COR-L47 (cell line): ENCODE results near the gene EEFSEC.

ENCODE experiments used
- DNase-seq: peaks from one replicate; lab custom pipeline; 2025; lab: John Stamatoyannopoulos, UW

EEFSEC gene

DNA sequence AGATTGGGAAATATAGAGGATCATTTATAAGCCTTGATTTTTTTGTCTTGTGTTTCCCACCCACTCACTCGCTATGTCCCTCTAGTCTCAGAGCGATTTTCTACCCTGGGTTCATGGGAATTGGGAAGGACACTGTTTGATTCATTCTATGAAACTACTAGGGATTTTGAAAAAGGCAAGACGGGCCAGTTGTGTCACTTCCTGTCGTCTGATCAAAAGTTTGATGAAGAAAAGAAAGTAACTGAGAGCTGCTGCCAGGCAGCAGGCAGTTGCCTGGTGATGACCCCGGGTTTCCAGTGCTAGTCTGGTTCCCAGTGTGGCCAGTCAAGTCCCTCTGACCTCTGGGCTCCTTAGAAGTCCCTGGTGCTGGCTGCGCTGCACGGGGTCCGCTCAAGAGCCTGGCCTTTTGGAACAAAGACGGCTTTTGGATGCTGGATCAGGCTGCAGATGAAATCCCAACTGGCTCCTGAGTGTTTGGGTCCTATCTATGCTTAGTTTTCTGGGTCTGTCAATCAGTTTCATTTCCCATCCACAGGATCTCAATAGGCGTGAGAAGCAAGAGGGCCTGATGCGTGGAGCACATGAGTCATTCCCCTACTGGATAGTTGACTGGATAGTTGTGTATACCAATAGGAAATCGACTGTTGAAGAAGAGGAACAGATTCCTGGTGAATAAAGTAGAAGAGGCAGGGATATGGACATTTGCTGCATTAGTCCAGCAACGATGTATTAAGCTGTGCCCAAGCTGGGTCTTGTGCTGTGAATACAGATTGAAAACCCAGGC, 89.7 kb downstream of the EEFSEC start:
- no peak for DNase-seq

DNA sequence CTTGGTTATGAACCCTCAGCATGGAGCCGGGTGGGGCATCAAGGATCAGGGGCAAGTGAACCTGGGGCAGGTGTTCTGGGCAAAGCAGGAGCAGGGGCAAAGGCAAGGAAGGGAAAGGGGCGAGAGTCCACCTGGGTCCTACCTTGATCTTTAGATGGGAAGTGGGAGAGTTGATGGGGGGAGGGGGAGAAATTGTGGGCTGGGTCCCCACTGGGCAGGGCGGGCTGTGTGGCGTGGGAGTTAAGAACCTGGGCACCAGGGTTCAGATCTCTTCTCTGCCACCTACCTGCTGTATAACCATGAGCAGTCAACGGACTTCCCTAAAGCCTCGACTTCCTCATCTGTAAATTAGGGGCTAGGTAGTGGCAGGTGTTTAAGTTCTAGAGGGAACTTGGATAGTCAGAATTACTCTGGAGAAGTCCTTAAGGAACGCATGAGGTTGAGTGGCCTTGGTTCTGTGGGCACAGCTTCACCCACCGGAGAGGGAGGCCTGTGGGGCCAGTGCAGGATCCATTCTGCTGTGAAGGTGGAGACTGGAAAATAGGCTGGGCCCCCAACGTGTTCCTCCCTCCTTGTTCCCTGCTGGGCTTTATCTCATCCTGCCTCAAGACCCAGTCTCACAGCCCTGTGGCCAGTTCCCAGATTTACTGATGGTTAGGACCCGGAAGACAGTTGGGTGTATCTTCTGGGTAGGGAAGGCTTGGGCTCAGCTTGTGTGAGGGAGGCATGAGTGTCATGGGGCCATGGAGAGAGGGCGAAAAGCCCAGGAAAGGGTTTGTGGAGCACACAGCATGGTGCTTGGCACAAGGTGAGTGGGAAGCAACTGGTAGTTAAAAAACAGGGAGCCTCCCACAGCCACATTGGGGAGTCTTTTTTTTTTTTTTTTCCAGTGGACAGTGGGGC, 90.6 kb downstream of the EEFSEC start:
- DNase-seq = no peak

DNA sequence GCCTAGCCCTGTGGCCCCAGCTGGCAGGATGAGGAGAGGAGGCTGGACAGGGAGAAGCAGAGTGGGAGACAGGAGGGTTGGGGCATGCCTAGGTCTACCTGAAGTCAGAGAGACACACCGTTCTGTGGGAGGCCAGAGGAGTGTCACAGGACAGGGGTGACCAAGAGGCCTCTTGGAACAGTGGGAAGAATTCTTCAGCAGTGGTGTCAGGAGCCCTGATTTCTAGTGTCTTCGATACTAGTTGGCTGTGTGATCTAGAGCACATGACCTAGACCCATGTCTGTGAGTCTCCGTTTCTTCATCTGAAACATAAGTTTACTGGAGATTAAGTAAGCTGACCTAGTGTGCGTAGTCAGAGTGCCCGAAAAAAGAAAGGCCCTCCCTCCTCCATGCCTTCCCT, 92.2 kb downstream of the EEFSEC start:
- DNase-seq = no peak

DNA sequence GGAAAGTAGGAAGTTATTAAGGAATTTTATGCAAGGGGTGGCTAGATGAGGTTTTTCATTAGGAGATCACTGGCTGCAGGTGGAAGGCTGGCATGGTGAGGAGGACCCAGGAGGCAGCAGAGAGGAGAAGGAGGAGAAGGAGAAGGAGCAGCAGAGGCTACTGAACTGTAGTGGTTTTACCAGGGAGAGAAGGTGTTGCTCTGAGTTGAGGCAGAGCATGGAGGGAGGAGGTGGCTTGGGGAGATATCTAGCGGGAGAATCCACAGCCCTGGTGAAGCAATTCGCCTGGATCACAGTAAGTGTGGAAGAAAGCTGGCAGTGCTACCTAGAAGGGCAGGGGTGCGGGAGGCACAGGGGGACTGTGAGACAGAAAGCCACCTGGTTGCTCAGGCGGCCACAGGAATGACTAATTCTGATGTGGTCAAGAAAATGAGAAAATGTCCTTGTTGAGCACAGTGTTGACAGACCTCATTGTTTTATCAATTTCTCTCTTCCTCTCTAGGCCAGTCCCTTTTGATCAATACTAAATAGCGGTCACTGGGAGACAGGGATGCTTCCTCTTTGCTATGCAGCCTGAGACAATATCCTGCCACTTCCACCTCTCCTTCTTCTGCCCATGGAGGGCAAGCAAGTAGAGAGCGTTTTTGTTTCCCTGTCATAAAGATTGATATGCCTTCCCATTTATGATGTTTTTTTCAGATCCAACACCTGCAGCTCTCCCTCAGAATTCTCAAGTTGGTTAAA, 94.6 kb downstream of the EEFSEC start:
- no peak for DNase-seq

DNA sequence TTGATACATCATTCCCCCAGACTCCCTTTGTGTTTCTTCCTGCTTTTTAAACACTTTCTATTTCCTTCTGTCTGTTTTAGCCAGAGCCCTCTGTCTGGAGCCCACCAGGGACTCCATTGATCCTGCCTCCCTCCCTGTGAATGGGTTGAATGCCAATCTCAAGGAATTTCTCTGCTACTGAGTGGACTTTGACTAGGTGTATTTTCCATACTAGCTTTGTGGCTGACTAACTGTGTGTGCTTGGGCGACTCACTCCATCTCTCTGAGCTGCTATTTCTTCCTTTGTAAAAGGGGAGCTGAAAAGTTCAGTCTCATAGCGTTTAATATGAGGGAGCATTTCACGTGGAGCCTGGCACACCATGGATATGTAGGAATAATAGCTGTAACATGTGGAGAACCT, 98.8 kb downstream of the EEFSEC start:
- no peak for DNase-seq

DNA sequence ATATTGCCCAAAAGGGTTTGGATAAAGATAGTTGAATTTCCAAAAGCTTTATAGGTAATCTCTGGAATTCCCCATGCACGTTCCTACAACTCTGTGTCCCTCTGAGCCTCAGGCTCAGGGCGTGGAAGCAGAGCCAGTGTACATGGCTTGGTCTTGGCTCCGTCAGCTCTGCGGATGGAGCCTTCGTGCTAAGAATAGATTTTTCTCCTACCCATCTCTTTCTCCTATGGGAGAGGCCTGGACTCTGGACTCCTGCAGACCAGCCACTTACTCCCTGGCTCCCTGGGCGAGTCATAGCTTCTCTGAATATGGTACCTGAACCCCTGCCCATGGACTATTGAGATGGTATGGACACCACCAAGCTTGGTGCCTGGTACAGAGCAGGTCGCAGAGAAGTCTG, 99.9 kb downstream of the EEFSEC start:
- no peak for DNase-seq

DNA sequence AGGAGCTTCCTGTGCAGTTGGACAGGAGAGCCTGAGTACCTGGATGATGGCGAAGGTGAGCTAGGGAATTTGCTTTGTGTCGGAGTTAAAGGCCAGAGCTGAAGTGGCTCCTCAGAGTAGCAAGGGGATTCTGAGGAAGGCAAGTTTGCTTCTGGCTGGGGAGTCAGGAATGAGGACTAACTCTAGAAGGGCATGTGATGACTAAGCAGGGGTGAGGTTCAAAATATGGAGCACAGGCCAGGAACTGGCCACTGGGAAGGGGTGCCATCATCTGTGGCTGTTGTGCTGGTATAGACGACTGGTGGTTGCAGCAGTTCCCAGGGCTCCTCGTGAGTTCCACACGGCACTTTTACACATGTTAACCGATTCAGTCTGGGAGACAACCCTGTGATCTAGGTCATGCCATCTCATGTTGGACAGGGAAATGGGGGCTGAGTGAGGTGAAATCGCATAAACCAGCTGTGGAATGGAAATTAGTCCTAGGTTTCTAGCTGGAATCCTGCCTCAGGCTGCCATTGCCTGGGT, 100.8 kb downstream of the EEFSEC start:
- no peak for DNase-seq

DNA sequence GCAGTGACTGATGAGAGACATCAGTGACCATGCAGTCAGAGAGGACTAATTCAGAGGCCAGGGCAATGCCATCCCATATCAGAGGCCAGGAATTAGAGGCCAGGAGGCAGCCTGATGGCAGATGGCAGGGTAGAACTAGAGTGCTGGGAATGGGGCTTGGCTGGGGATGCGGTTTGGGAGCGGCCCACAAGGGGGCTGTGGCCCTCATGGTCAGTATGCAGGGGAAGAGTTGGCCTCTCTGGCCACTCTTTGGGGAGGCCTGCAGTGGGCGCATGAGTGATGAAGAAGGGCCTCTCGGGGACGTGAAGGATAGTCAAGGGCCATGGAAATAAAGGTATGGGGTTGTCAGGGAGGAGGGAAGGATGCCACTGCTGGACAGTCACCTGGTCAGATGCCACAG, 101.7 kb downstream of the EEFSEC start:
- DNase-seq = no peak

DNA sequence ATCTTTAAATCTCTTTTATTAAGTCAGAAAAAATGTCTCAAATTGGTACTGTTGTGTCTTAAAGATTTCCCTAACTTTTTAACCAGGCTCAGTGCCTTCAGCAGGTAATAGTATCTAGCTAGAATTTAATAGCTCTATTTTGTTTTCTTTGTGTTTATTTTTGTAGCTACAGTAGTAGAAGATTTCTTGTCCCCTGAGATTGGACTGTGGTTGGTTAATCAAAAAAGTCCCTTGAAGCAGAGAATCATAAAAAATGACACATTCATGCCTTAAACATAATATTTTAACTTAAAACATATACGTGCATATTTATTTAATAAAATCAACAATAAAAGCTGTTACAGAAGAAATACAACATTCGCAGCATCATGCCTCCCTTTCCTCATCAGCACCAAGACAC, 102.8 kb downstream of the EEFSEC start:
- DNase-seq = no peak

DNA sequence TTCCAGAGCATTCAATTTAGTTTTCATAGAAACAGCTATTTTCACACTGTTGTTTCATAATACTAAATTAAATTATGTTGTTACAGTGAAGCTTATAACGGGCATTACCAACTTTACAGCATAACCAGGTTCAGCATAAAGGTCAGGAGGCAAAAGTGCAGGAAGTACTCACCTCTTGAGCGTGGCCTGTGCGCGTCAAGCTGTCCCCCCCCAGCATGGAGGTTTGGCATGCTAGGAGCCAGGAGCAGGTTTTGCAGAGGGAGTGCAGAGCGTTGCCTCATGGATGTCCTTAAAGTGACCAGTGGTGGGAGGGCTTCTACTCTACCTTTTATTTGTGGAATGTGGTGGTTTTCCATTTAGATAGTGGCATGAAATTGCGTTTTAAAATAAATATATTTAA, 104.4 kb downstream of the EEFSEC start:
- no peak for DNase-seq

DNA sequence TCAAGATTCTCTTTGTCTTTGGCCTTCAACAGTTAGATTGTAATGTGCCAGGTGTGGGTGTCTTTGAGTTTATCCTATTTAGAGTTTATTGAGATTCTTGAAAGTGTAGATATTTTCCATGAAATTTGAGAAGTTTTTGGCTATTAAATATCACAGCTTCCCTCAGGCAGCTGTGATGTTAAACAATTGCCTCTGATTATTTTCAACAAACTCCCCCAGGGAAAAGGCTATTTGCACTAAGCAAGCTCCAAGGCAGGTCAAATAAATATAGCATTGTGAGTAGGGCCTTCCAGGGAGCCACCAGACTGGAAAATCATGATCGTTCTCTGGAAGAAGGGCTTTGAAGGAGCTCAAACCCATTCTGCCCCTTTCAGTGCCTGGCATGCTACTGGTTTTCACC, 107.0 kb downstream of the EEFSEC start:
- no peak for DNase-seq

DNA sequence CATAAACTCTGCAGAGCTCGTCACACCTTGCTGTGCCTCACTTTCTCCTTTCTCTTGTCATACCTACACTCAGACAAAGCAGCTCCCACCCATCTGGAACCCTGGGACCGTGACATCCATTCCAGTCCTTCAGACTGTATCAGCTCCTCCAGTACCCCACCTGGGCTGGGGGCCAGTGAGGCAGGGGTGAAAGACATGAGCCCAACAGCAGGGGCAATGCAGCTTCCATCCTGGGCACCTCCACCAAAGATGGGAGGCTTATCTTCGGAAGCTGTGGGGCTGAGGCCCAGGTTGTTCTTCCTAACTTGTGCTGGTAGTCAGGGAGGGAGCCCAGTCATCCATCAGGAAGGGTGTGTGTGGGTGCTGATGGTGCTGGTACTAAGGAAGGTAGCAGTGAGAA, 109.2 kb downstream of the EEFSEC start:
- DNase-seq = no peak

DNA sequence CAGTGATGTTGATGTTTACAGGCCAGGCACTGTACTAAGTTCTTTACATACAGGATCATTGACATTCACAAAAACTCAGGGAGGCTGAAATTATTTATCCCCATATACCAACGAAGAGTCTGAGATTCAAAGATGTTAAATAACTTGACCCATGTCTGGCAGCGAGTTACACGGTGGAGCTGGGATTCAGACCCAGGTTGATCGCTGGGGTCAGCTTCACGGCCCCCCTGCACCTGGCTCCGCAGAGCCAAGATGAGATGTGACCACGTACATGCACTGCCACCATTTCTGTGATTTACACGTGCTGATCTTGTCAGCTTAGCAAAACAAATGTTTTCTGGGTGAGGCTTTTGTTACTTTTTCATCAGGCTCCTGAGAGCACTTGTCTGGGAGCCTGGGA, 109.8 kb downstream of the EEFSEC start:
- DNase-seq = no peak

DNA sequence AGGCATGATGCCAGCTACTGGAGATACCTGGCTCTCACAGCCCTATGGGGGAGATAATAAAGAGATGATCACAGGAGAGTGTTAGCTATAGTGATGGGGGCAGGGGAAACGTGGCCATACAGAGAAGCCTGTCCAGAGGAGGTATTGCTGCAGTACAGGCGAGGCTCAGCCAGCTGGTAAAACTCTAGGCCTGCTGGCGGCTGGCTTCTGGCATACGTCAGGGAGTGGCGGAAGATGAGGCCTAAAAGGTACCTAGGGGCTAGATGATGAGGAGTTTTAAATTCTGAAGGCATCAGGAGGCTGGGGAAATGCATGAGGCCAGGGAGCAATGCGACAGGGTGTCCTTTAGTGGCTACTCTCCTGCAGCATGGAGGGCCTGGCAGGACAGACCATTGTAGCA, 110.7 kb downstream of the EEFSEC start:
- DNase-seq = no peak

DNA sequence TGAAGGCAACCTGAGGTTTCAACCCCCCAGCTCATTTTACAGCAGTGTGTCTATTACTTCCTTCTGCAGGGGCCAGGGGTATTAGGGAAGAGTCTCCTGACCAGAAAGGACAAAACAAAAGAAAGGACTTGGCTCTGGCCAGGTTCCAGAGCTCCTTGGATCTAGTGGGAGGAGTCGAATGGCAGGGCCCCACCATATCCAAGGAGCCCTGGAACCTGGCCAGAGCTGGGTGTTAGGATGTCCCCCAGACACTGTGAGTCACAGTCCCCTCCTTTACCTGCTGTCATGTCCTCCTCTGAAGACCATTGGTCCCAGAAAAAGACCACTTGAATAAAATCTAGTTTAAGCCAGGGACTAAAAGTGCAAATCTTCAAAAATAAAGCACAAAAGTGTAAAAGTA, 113.2 kb downstream of the EEFSEC start:
- DNase-seq = peak; percentile 93

DNA sequence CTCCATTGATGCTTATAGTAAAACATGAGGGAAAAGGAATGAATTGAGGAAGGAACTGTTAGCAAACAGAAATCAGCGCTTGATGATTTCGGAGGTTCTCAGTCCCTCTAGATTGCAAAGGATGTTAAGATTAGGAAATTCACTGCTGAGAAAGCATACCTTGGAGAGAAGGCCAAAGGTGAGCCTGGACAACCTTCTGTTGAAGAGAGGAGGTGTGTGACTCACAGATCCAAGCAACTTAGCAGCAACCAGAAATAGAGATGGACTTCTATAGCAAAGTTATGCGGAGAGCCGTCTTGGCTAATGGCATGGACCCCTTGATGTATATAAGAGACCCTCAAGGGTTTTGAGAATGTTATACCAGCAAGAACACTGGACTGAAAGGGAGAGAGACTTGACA, 114.3 kb downstream of the EEFSEC start:
- no peak for DNase-seq

DNA sequence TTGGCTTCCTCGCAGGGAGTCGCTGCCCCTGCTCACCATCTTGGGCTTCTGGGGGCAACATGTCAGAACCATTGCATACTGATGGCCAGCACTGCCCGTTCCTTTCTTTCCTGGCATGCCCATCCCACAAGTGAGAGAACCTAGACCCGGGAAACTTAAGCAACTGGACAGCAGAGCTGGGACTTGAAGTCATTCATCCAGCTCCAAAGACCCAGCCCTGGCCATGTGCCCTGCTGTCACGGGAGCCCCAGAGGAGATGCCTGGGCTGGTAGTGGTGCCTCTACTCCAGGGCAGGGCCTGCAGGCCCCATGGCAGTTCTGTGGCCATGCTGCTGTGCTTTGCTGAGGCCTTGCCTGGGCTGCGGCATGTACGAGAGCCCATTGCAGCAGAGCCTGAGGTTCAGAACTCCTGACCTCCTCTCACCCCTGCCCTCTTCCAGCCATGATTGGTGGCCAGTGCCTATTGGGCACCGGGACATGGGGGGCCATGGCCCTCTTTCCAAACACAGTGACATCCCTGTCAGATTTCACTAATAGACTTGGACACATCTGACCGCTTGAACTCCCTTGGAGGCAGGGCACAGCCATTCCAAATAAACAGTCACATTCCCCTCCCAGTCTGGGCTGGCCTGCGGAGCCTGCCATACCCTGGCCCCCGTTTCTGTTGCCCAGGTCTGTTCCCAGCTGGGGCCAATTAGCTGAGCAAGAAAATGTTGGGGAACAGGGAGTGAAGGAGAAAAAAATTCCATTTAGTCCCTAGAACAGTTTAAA, 115.9 kb downstream of the EEFSEC start:
- DNase-seq = no peak

DNA sequence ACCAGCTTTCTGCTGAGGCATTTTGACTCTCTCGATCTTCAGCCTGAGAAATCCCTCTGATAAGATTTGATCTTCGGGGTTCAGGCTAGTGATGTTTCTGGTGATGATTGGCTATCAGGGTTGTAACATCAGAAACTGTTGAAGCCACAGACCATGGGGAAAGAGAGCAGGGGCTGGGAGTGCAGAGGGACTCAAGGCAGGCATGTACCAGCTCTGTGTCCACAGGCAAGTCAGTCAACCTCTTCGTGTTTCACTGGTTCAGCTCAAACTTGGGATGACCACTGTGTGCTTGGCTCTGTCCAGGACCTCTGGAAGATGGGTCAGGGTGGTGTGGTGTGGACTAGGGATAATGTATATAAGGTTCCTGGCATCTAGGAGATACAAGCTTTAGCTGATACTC, 116.5 kb downstream of the EEFSEC start:
- no peak for DNase-seq

DNA sequence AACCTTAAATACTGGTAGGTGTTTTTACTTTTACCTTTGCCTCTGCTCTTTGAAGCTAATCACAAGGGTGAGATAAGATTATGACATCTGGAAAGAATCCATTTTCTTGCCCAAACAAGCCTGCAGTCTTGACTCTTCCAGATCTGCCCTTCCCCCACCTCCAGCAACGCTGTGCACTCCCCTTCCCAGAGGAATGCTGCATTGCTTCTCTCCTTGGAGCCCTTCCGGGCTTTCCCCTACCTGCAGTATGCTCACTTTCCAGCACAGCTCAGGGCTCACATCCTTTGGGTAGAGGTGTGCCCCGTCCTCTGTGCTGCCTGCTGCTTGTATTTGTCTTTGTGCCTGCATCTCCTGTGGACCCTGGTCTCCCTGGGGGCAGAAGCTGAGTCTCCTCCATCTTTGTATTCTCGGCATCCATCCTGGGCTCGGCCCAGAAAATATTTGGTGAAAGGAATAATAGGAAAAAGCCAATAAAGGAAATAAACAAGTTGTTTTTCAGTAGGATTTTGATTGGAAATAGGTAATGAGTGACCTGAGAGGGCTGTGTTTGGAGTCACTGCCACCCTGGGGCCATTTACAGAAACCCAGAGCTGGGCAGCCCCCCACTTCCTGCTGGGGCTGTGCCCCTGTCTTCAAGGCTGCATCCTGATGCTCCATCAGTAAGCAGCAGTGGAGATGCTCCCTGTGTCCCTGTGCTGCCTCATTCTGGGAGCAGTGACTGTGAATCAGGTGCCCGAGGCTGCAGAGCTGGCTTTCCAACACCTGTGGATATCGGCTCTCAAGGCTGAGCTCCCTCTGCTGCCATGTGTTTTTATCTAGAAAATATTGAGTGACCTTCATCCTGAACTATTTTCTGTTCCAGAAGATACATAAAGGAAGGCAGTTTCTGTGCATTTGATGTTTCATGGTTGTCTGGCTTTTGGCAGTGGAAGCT, 117.5 kb downstream of the EEFSEC start:
- no peak for DNase-seq

DNA sequence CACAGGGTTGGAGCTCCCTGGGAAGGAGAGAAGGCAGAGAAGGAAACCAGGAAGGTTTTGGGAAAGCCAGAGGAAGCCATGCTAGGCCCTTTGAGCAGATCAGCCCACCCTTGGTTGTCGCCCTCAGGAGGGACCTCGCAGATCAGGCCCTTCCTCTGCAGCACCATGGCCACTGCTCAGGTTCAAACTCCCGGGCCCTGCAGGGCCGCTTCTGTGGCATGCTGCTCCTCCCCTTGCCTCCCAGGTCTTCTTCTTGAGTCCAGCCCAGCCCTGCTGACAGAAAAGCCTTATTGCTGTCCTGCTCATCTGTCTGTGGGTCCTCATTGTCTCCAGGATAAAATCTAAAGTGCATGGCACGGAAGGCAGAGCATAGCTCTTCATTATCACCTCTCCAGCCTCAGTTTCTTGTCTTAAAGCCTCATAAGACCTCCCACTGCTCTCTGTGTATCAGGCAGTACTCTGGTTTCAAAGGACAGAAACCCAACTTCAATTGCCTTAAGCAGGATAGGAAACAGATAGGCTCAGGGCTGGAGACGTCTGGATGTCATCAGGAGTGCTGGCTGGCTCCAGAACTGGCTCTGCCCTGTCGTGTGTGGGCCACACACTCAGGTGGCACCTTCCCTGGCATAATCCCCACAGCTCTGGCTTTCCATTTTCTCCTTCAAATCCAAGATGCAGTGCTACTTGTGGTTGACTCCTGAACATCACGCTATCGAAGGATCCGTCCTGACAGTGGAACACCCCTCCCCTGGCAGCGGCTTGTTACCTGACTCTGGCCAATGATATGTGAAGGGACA, 118.5 kb downstream of the EEFSEC start:
- no peak for DNase-seq
